Stimulated activated naive CD8-positive, alpha-beta T cell treated with anti-CD3 and anti-CD28 coated beads, Interleukin-15, amount 100 ng/mL, for 72 hours (primary cell): Measurements from ENCODE around the gene PPP1CB.

Experiments used
- ATAC-seq: fragments of 150-1000 bp; cut with Tn5 transposase; 2 replicates; pipeline ENCODE4 v1.10.0; 2021; ENCODE audit warnings: mild to moderate bottlenecking, moderate library complexity
- DNase-seq, 2 donors: peaks; one replicate each; pipeline ENCODE4 v3.0.0; 2021 to 2022
- H3K27ac Mint-ChIP-seq, 2 donors: one replicate each; pipeline ENCODE4 v1.8.0; 2022; ENCODE audit warnings: mild to moderate bottlenecking in 2 of 2, mixed read lengths in 2 of 2, moderate library complexity in 2 of 2
- H3K27me3 Mint-ChIP-seq: one replicate; pipeline ENCODE4 v1.8.0; 2022; ENCODE audit warnings: mixed read lengths
- H3K4me1 Mint-ChIP-seq: one replicate; pipeline ENCODE4 v1.8.0; 2022; ENCODE audit warnings: mild to moderate bottlenecking, mixed read lengths
- H3K4me3 Mint-ChIP-seq, 2 donors: one replicate each; pipeline ENCODE4 v1.8.0; 2022; ENCODE audit warnings: mild to moderate bottlenecking in 2 of 2, mixed read lengths in 2 of 2, moderate library complexity in 1 of 2
- H3K9me3 Mint-ChIP-seq, 2 donors: one replicate each; pipeline ENCODE4 v1.8.0; 2022; ENCODE audit warnings: mixed read lengths in 2 of 2

PPP1CB gene

DNA sequence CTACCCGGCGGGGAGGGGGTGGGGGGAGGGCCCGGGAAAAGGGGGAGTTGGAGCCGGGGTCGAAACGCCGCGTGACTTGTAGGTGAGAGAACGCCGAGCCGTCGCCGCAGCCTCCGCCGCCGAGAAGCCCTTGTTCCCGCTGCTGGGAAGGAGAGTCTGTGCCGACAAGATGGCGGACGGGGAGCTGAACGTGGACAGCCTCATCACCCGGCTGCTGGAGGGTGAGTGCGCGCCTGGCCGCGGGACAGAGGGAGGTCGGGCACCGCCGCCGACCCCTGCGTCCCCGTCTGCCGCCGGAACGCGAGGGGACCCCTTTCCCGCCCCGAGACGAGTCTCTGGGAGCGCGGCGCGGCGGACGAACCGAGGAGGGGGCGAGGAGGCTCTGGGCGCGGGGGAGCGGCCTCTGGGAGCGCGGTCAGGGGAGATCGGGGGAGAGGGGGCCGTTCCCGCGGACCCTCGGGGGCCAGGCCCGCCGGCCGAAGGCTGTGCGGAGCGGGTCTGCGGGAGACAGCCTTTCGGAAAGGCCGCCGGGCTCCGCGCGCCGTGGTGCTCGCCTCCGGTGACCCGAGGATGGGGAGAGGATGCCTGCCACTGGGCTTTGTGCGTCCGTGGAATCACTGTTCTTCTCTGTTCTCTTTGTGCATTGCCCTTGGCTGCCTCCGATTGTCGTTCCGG, 463 bp downstream of the PPP1CB start:
- Mint-ChIP-seq H3K27me3 (no peaks in the 10 kb centered on the region), H3K4me3 (peak overlapping the region; percentile 93 to 94), H3K27ac (peak overlapping the region; percentile 96 to 98), H3K4me1 (peaks cover 61% of the 10 kb centered on the region), H3K9me3 (no peaks in the 10 kb centered on the region)
- DNase-seq (peak in 1 of 2 donors; percentile 49), ATAC-seq (peak; percentile 49)

DNA sequence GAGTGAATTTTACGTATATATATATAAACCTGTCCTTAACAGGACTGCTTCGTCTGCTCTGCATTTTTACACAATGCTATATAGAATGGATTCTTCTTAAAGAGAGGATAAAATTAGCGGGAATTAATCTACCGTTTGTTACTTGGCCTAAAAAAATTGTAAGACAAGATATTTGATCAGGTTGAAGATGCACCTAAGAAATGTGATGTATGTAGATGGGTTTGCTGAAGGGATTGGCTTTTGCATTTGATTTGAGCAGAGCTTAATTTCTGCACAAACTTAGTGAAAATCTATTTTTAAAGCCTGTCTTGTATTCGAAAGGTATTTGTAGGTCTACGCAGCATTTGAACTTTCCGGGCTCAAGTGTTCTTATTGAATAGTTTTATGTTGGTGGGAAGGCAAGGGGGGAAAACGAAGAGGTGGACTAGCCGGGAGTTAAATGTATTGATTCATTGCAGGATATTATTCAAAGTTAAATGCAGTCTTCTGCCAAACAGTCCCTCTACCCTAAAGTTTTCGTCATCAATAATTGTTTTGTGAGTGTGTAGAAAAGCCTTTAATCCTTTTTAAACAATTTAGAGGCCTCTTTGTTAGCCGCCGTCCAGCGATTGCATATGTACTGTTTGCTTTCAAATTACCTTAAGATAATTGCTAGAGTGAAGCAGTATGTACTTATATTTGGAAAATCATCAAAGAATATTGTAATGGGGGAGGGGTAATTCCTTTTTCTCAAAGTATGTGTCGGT, 1.2 kb downstream of the PPP1CB start:
- ATAC-seq: no peak
- Mint-ChIP-seq H3K9me3 (no peaks in the 10 kb centered on the region), H3K4me3 (peak overlapping the region; percentile 93 to 94), H3K27ac (peak overlapping the region; percentile 96 to 98), H3K27me3 (no peaks in the 10 kb centered on the region), H3K4me1 (peaks cover 63% of the 10 kb centered on the region)
- no peak for DNase-seq

DNA sequence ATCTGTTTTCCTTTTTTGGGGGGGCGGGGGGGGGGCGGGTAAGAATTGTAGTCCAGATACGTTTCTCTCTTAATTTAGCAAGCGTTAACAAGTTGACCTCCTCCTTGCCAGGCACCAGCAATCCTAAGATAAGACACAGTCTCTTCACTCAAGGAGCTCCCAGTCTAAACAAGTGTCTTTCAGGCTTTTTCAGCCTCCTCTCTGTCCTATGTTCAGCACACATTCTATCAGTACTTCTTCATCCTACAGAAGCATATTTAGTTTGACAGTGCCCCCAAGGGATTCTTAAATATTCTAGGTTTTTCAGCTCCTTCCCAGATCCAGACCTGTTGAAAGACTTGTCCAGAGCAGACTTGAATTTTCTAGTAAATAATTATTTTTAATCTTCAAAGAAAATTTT, 2.7 kb downstream of the PPP1CB start:
- ATAC-seq: no peak
- peak overlapping the region; percentile 55 to 94 for H3K4me3 Mint-ChIP-seq

DNA sequence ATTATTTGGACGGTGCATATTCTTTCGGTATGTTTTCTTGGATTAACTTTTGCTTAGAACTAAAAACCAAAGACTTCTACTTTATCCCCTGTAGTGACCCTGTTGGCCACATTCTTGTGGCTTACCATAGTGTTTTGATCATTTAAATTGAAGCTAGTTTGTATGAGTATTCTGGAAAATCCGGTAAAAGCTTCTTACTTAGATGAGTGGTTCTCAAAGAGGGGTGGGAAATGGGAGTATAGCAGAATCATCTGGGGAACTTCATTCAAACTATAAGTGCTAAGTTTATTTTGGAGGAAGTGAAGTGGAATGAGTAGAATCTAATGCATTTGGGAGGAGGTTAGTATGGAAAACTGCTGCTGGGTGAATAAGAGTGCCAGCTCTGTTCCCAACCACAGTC, 3.8 kb downstream of the PPP1CB start:
- DNase-seq: no peak
- no peak for ATAC-seq
- H3K9me3 Mint-ChIP-seq: no peaks in the 10 kb centered on the region
- H3K4me3 Mint-ChIP-seq: peak overlapping the region; percentile 48 to 67
- peak overlapping the region in 1 of 2 donors; percentile 44 for H3K27ac Mint-ChIP-seq
- peaks cover 47% of the 10 kb centered on the region for H3K4me1 Mint-ChIP-seq
- H3K27me3 Mint-ChIP-seq: no peaks in the 10 kb centered on the region

More for the DNA sequence above, 2.7 kb downstream of the PPP1CB start:
- no peak for DNase-seq
- Mint-ChIP-seq H3K9me3 (no peaks in the 10 kb centered on the region), H3K27ac (no peak overlapping the region), H3K4me1 (peaks cover 58% of the 10 kb centered on the region), H3K27me3 (no peaks in the 10 kb centered on the region)

DNA sequence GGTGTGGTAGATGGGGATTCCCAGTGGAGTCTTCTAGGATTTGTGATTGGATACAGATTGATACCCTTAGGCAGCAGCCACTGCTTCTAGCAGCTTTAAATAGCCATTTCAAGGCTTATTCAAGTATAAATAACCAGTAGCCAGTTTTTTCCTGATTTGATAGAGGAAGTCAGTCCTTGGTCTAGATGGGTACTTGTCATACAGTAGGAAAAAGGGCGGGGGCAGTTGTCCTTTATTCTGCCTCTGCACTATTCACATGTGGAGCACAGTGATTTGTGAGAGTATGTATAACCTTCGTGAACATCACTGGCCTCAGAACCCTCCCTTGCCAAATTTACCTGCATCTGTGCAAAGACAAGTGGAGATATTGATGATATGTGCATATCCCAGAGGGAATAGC, 6.8 kb downstream of the PPP1CB start:
- H3K4me3 Mint-ChIP-seq: no peak overlapping the region
- no peaks in the 10 kb centered on the region for H3K9me3 Mint-ChIP-seq
- ATAC-seq (no peak), DNase-seq (no peak)
- no peaks in the 10 kb centered on the region for H3K27me3 Mint-ChIP-seq
- H3K4me1 Mint-ChIP-seq: peaks cover 63% of the 10 kb centered on the region
- H3K27ac Mint-ChIP-seq: no peak overlapping the region

DNA sequence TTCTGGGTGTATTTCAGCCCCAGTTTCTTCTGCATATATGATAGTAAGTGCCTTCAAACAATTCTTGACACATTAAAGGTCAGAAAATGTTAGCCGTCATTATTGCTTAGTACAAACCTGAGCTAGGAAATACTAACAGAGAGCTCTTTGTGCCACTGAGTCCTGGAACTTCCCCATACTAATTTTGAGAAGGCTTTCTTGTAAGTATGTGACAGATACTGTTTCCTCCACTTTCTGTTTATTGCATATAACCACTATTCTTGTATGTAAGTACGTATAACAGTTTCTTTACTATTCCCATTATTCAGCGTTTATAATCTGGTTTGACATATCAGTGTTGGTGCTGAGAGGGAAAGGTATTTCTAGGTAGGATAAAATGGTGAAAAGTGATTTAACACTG, 9.8 kb downstream of the PPP1CB start:
- peaks cover 64% of the 10 kb centered on the region for H3K4me1 Mint-ChIP-seq
- ATAC-seq (no peak), DNase-seq (no peak)
- H3K27ac Mint-ChIP-seq: peak overlapping the region in 1 of 2 donors; percentile 33
- no peak overlapping the region for H3K4me3 Mint-ChIP-seq
- H3K9me3 Mint-ChIP-seq: no peaks in the 10 kb centered on the region
- H3K27me3 Mint-ChIP-seq: no peaks in the 10 kb centered on the region

DNA sequence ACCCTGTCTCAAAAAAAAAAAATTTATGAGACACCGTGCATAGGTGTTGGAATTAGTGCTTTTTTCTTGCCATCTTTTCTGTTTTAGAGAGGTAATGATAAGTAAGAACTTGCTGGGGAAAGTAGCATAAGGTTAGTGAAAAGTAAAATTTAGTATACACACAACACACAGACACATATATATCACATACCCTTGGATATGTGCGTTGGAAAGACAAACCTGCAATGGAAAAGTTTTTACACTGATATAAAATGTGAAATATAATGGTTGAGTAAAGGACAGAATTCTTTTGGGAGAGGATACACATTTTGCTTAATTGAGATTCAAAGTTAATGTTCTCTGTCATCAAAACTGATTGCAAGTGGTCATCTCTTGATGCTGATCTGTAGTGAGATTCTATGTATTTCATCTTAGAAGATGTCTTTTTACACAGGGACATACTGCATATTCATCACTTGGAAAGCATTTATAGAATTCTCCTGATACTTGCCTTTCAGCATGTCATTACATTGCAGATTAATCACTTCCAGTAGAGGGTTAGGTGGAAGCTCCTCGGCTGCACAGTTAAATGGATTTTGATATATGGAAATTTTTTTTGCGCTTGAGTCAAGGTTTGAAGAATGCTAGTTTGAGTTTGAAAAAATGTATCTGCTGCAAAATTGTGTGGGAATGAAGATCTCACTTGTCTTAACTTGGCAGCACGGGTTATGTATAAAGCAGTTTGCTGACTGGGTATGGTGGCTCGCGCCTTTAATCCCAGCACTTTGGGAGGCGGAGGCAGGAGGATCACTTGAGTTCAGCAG, 13.5 kb downstream of the PPP1CB start:
- Mint-ChIP-seq H3K4me3 (no peak overlapping the region), H3K27ac (no peak overlapping the region), H3K9me3 (no peaks in the 10 kb centered on the region), H3K4me1 (peaks cover 68% of the 10 kb centered on the region), H3K27me3 (no peaks in the 10 kb centered on the region)
- no peak for DNase-seq
- no peak for ATAC-seq

DNA sequence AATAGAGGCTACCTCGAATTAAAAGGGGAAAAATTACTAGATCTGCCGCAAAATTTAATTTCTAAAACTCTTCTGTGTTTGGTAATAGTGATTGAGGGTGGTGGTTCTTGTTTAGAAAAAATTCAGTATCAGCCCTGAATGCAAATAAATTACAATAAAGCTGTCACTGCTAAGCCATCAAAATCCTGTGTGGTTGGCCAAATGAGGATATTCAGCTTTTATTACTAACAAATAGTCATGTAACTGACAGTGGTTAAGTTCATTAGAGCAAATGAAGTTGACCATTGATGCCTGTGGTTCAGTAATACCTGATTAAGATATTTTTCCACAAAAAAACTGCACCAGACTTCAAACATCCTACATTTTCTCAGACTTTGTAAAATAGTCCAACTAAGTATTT, 14.4 kb downstream of the PPP1CB start:
- DNase-seq: no peak
- Mint-ChIP-seq H3K9me3 (no peaks in the 10 kb centered on the region), H3K27me3 (no peaks in the 10 kb centered on the region), H3K27ac (no peak overlapping the region), H3K4me3 (no peak overlapping the region), H3K4me1 (peaks cover 73% of the 10 kb centered on the region)
- no peak for ATAC-seq

DNA sequence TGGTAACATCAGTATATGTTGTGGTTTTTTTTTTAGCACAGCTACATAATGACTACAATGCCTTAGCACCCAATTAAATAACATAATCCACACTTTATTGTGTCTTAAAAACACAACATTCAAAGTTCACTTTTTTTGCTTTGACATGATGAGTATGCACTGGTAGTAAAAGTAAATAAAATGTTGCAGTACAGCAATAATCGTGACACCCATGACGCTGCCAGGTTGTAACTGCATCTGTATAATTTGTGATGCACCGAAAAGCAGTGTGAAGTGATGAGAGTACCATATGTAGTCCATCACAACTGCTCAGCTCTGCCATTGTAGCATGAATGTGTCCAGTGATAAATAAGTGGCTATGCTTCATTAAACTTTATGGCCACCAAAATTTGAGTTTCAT, 15.7 kb downstream of the PPP1CB start:
- peaks cover 75% of the 10 kb centered on the region for H3K4me1 Mint-ChIP-seq
- ATAC-seq: no peak

DNA sequence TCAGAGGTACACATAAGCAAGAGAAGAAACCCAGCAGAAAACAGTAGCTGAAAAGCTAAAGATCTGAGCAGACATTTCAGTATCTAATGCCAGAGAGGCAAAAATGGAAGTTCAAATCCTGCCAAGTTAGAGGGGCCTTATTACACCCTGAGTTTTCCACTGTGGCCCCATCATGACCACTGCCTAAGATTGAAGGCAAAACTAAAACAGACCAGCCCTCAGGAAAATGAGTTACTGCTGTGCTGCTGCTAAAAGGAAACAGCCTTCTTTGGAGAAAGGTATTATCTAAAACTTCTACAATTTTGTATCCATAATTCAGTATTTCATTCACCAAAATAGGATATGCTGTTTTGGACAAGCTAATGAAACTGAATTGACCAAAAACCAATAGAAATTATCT, 16.8 kb downstream of the PPP1CB start:
- no peaks in the 10 kb centered on the region for H3K9me3 Mint-ChIP-seq
- H3K27ac Mint-ChIP-seq: no peak overlapping the region
- no peak overlapping the region for H3K4me3 Mint-ChIP-seq
- peaks cover 74% of the 10 kb centered on the region for H3K4me1 Mint-ChIP-seq
- no peaks in the 10 kb centered on the region for H3K27me3 Mint-ChIP-seq
- no peak for ATAC-seq
- DNase-seq: no peak

More for the DNA sequence above, 15.7 kb downstream of the PPP1CB start:
- no peak for DNase-seq
- Mint-ChIP-seq H3K27ac (no peak overlapping the region), H3K4me3 (no peak overlapping the region), H3K9me3 (no peaks in the 10 kb centered on the region), H3K27me3 (no peaks in the 10 kb centered on the region)

DNA sequence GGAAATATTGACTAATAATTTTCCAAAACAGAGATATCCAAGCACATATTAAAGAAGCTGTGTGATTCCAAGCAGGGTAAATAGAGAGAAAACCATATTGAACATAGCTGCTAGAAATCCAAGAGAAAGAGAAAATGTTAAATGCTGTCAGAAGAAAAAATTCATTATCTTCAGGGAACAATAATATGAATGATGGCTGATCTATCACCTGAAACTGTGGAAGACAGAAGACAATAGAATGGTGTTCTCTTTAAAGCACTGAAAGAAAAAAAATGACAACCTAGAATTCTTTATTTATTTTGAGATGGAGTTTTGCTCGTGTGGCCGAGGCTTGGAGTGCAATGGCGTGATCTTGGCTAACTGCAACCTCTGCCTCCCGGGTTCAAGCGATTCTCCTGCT, 17.3 kb downstream of the PPP1CB start:
- H3K27me3 Mint-ChIP-seq: no peaks in the 10 kb centered on the region
- DNase-seq: no peak
- peaks cover 73% of the 10 kb centered on the region for H3K4me1 Mint-ChIP-seq
- peak overlapping the region in 1 of 2 donors; percentile 16 for H3K27ac Mint-ChIP-seq
- no peak for ATAC-seq
- no peak overlapping the region for H3K4me3 Mint-ChIP-seq
- no peaks in the 10 kb centered on the region for H3K9me3 Mint-ChIP-seq

DNA sequence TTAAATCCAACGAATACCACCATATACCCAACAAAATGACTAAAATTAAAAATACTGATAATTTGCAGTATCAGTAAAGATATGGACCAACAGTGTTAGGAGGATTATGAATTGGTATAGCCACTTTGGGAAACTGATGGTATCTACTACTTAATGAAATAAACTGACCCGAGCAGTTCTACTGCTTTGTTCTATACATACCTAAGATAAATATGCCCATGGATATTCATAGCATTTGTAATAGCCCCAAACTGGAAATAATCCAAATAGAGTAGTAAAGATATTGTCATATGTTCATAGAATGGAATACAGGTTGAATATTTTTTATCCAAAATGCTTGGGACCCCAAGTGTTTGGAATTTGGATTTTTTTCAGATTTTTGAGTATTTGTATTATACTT, 20.7 kb downstream of the PPP1CB start:
- ATAC-seq (no peak), DNase-seq (no peak)
- Mint-ChIP-seq H3K4me3 (no peak overlapping the region), H3K9me3 (no peaks in the 10 kb centered on the region), H3K27ac (no peak overlapping the region), H3K4me1 (peaks cover 62% of the 10 kb centered on the region), H3K27me3 (no peaks in the 10 kb centered on the region)

DNA sequence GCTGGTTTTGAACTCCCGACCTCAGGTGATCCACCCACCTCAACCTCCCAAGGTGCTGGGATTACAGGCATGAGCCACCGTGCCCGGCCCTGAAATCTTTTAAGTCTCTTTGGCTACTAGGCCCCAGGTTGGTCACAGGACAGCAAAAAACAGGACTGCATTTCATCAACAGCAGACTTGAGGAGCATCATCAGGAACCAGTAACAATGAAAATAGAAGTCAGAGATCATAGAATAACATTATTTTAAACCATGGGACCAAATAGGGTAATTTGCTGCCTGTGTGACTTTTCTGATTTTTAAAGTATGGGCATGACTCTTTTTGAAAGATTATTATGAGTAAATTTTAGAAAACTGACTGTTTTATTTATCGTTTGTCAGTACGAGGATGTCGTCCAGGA, 24.8 kb downstream of the PPP1CB start:
- no peaks in the 10 kb centered on the region for H3K9me3 Mint-ChIP-seq
- no peak for ATAC-seq
- H3K4me3 Mint-ChIP-seq: no peak overlapping the region
- no peaks in the 10 kb centered on the region for H3K27me3 Mint-ChIP-seq
- DNase-seq: no peak
- H3K4me1 Mint-ChIP-seq: peaks cover 30% of the 10 kb centered on the region
- H3K27ac Mint-ChIP-seq: no peak overlapping the region

DNA sequence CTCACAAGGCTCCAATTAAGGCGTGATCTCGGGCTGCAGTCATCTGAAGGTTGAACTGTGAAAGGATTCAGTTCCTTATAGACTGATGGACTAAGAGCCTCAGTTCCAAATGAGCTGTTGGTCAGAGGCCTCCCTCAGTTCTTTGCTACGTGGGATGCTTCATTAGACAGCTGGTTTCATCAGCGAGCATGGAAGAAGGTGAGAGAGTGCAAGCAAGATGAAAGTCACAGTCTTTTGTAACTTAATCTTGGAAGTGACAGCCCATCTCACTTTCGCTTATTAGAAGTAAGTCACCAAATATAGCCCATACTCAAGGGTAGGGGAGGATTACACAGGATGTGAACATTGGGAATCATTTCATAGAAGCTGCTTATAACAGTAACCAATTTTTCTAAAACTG, 26.8 kb downstream of the PPP1CB start:
- no peaks in the 10 kb centered on the region for H3K27me3 Mint-ChIP-seq
- ATAC-seq (no peak), DNase-seq (no peak)
- no peak overlapping the region for H3K4me3 Mint-ChIP-seq
- peaks cover 17% of the 10 kb centered on the region for H3K4me1 Mint-ChIP-seq
- peak overlapping the region in 1 of 2 donors; percentile 27 for H3K27ac Mint-ChIP-seq
- H3K9me3 Mint-ChIP-seq: no peaks in the 10 kb centered on the region

DNA sequence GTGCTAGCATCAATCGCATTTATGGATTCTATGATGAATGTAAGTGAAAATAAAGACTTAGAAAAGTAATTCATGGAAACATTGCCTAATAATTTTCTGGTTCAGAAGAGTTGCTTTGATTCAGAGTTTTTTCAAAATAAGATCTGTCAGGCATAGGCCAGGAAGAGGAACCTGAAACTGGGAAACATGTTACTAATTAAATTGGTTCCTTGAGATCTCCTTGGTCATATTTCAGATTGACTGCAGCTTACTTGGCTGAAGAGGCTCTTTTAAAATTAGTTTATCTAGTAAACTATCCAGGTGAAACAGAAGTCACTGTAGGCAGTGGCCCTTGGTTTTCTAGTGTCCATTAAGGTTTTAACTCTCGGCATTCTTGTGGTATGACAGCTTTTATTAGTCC, 27.4 kb downstream of the PPP1CB start:
- DNase-seq (no peak), ATAC-seq (no peak)
- Mint-ChIP-seq H3K4me1 (peaks cover 13% of the 10 kb centered on the region), H3K27ac (no peak overlapping the region), H3K27me3 (no peaks in the 10 kb centered on the region), H3K4me3 (no peak overlapping the region), H3K9me3 (no peaks in the 10 kb centered on the region)

DNA sequence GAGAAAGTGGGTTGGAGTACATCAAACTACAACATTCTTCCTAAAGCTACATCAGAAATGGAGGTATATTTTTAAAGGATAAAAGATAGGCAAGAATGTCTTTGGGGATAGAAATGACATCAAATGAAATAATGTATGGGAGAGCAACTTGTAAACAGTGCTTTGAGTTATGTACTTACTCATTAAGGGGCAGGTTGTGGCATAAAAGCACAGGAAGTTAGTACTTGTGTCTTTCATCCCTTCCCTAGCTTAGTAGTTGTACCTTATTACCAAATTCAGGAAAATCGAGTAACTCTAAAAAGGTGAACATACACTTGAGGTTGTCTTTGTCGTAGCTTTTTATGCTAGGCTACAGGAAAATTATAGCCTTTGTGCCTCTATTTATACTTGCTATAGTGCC, 28.9 kb downstream of the PPP1CB start:
- no peak for ATAC-seq
- no peak overlapping the region for H3K4me3 Mint-ChIP-seq
- H3K27me3 Mint-ChIP-seq: no peaks in the 10 kb centered on the region
- no peak for DNase-seq
- H3K9me3 Mint-ChIP-seq: no peaks in the 10 kb centered on the region
- H3K4me1 Mint-ChIP-seq: peaks cover 11% of the 10 kb centered on the region
- H3K27ac Mint-ChIP-seq: peak overlapping the region in 1 of 2 donors; percentile 37
